Activated CD4-positive, alpha-beta T cell treated with anti-CD3 and anti-CD28 coated beads for 48 hours (primary cell): ENCODE data around the gene L3MBTL2.
"Not testable (repeated sequence)": the region's sequence is repeated elsewhere in the genome, so short reads cannot be mapped to it uniquely, and the experiment has no call there.

Source experiments
- DNase-seq: peaks from one replicate; pipeline ENCODE4 v3.0.0-alpha.2; 2020

Gene L3MBTL2

DNA sequence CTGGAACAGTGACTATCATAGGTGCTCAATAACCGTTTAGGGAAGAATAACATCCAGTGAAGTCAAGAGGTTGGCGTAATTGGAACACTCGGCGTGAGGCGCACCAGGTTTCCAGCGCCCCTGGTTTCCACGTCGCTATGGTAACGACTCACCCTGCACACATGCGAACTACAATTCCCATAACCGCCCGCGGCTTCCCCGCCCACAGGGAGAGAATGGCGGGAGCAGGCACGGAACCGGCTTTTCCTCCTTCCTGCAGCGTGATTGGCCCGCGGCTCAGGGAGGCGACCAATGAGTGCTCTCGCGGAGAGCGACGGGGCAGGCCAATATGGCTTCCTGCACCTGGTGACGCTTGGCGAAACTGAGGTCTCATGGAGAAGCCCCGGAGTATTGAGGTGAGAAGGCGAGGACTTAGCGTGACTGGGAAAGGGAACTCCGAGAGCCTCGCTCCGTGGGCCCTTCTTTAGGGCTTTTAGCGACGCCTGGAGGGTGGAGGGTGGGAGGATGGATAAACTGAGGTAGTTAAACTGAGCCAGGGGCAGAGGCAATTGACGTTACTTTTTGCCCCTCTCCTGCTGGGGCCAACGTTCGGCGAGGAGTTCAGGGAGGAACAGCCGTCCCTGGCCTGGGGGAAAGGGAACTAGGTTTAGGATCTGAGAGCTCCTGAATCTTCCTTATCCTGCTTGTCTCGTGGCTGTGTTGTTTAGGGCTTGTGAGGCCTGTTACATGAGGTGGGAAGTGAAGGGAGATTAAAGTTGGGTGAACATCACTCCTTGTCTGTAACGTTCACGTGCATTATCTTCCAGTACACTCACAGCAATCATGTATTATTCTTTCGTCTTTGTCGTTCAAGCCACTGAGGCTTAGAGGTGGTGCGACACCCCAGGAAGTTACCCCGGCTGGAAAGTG is at the start of gene L3MBTL2:
L3MBTL2 (plus strand) TSS at position 321 of the 909 bp plus-strand sequence; CDS start at position 372, 51 bp downstream.
- peak; percentile 99 for DNase-seq

DNA sequence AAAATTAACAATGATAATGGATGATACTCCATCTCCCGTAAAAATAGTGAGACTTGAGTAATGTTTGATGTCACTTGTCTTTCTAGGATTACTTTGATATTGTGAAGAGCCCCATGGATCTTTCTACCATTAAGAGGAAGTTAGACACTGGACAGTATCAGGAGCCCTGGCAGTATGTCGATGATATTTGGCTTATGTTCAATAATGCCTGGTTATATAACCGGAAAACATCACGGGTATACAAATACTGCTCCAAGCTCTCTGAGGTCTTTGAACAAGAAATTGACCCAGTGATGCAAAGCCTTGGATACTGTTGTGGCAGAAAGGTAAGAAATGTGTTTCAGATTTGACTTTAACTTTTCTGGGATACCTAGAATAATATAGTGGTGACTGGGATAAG is 48.0 kb upstream of the L3MBTL2 start:
- DNase-seq: no peak

DNA sequence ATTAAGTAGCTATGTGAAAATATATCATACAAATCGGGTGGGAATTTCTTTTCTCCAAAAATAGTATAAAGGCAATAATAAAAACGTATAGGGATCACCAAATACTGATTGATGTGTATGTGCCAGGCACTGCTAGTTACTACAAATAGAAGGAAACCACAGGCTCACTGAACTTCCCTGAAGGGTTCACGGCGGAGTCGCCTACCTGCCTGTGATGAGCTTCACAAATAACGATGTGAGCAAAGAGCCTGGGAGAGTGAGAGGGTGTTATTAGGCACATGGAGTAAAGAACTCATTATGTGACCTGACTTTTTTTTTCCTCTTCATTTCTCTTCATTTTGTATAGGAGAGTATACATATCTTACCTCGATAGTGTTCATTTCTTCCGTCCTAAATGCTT is 36.0 kb upstream of the L3MBTL2 start:
- DNase-seq: no peak

GRCh38 chr22:41171996-41172395 is 33.1 kb upstream of the L3MBTL2 start:
- DNase-seq: no peak

- DNase-seq: no peak
Observed at GRCh38 chr22:41175546-41175945, 29.6 kb upstream of the L3MBTL2 start.

DNA sequence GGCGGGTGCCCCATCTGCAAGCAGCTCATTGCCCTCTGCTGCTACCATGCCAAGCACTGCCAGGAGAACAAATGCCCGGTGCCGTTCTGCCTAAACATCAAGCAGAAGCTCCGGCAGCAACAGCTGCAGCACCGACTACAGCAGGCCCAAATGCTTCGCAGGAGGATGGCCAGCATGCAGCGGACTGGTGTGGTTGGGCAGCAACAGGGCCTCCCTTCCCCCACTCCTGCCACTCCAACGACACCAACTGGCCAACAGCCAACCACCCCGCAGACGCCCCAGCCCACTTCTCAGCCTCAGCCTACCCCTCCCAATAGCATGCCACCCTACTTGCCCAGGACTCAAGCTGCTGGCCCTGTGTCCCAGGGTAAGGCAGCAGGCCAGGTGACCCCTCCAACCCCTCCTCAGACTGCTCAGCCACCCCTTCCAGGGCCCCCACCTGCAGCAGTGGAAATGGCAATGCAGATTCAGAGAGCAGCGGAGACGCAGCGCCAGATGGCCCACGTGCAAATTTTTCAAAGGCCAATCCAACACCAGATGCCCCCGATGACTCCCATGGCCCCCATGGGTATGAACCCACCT is 28.0 kb upstream of the L3MBTL2 start:
- no peak for DNase-seq

- DNase-seq: no peak
Observed at GRCh38 chr22:41177622-41178424, 27.3 kb upstream of the L3MBTL2 start.

DNA sequence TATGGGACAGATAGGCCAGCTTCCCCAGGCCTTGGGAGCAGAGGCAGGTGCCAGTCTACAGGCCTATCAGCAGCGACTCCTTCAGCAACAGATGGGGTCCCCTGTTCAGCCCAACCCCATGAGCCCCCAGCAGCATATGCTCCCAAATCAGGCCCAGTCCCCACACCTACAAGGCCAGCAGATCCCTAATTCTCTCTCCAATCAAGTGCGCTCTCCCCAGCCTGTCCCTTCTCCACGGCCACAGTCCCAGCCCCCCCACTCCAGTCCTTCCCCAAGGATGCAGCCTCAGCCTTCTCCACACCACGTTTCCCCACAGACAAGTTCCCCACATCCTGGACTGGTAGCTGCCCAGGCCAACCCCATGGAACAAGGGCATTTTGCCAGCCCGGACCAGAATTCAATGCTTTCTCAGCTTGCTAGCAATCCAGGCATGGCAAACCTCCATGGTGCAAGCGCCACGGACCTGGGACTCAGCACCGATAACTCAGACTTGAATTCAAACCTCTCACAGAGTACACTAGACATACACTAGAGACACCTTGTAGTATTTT is 26.6 kb upstream of the L3MBTL2 start:
- DNase-seq: no peak

DNA sequence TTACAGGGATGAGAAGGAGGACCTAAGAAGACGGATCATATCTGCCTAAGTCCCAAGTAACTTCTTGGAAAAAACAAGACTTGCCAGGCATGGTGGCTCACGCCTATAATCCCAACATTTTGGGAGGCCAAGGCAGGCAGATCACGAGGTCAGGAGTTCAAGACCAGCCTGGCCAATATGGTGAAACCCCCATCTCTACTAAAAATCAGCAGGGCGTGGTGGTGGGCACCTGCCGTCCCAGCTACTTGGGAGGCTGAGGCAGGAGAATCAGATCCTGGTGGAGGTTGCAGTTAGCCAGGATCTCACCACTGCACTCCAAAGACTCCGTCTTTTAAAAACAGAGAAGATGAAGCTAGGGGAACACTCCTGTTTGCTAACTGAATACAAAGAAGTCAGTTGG is 24.8 kb upstream of the L3MBTL2 start:
- DNase-seq: not testable (repeated sequence)

- DNase-seq: no peak
Observed at GRCh38 chr22:41180926-41181325, 24.2 kb upstream of the L3MBTL2 start.

DNA sequence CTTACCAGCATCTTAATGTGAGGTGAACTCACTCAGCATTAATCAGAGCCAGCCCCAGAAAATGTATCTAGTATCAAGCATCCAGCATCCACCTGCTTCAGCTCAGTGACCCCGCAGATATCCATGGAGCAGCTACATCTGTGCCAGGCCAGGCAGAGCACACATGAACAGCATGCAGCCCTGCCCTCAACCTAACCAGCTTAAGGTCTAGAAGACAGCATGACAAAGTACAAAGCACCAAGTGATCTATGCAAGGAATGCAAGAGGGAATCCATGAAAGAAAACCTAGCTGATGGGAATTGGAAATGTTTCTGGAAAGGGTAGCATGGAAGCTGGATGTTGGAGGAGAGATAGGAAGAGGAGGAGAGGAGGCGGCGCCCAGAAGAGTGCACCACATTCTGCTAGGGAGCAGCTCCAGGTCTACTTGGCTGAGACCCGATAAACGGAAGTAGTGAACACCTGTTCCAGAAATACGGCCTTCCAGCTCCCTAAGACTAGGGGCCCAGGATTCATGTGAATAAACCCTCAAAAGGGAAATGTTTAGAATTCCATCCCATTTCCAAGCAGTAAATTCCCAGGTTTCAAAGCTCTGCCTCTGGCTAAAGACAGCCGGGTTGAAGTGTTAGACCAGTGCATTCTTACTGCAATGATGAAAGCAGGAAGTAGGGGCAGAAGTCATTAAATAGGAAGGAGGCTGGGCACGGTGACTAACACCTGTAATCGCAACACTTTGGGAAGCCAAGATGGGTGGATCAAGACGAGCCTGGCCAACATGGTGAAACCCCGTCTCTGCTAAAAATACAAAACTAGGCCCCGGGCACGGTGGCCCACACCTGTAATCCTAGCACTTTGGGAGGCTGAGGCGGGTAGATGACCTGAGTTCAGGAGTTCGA is 23.5 kb upstream of the L3MBTL2 start:
- DNase-seq: no peak

DNA sequence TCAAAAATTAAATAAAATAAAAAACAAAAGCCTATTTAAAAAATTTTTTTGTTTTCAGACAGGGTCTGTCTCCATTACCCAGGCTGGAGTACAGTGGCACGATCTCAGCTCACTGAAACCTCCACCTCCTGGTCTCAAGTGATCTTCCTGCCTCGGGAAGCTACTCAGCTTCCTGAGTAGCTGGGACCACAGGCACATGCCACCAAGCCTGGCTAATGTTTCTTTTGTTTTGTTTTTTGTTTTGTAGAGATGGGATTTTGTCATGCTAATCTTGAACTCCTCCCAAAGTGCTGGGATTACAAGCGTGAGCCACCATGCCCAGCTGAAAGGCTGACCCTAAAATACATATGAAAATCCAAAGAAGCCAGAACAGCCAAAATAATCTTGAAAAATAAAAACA is 20.4 kb upstream of the L3MBTL2 start:
- DNase-seq: no peak

DNA sequence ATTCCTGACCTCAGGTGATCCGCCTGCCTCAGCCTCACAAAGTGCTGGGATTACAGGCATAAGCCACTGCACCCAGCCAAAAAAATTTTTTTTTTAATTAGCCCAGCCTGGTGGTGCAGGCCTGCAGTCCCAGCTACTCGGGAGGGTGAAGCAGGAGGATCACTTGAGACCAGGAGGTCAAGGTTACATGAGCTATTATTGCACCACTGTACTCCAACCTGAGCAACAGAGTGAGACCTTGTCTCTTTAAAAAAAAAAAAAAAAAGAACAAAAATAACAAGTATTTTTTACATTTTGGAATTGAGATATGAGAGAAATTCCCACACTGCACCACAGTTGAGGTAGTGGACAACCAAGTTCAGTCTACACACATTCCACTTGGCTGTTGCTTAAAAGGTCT is 13.6 kb upstream of the L3MBTL2 start:
- DNase-seq: no peak

- DNase-seq: no peak
Observed at GRCh38 chr22:41193829-41194228, 11.3 kb upstream of the L3MBTL2 start.

DNA sequence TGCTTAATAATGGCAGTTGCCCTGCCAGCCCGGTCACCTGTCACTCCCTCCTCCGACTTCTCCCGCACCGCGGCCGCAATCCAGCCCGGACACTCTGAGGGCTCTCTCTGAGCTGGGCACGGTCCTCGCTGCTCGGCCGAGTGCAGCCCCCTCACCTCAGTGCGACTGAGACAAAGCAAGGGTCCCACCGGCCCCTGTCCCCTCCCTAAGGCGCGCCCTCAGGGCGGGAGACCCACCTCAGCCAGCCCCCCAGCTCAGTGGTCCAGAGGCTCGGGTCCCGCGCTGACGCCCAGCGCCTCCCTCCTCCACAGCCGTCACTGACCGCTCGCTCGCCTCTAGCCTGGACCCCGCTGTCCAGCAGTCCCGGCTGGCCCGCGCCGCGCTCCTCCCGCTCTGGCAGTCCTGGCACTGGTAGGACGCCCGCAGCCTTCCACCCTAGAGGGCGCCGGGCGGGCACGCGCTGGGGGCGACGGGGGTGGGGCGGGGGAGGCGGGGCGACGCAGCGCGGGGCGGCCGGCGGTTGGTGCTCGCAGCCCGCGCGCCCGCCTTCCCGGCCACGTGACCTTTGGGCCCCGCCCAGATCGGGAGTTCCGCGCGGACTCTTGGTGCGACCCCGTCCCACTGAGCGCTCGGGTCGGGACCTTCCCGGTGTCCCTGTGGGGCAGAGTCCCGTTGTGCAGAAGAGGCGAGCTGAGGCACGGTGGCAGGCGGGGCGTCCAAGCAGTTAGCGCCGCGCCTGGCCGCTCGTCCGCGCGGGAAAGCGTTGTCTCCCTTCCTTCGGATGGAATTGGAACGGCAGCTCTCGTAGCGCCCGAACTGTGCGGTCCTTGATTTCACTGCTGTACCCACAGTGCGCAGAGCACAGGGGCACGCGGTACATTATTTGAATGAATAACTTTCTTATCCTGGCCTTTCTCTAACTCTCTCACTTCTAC is 7.8 kb upstream of the L3MBTL2 start:
- DNase-seq: peak; percentile 85

- peak; percentile 76 for DNase-seq
Observed at GRCh38 chr22:41198027-41198580, 7.0 kb upstream of the L3MBTL2 start.

DNA sequence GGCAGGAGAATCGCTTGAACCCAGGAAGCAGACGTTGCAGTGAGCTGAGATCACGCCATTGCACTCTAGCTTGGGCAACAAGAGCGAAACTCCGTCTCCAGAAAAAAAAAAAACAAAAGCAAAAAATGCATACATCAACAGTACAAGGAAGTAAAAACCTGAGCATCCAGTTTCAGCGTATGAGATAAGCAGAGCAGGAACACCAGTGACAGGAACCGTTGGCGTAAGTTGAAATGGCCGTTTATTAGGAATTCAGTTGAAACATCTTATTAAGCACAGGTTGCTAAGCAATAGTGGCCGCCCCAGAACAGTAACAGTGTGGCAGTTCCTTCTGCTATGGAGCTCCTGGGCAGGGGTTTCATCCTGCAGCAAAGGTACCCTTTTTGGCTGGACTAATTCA is 4.0 kb upstream of the L3MBTL2 start:
- no peak for DNase-seq

DNA sequence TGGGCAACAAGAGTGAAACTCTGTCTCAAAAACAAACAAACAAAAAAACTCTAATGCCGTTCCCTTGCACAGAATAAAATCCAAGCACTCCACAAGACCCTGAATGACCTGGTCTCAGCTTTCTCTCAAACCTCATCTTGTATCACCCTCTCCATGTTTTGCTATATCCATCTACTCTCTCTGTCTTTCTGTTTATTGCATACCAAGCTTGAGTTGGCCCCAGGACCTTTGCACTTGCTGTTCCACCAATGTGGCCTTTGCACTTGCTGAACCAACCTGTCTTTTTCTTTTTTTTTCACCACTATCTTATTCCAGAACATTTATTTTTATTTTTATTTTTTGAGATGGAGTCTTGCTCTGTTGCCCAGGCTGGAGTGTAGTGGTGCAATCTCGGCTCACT is 2.0 kb upstream of the L3MBTL2 start:
- DNase-seq: no peak

- DNase-seq: no peak
Observed at GRCh38 chr22:41204066-41204465, 1.0 kb upstream of the L3MBTL2 start.

DNA sequence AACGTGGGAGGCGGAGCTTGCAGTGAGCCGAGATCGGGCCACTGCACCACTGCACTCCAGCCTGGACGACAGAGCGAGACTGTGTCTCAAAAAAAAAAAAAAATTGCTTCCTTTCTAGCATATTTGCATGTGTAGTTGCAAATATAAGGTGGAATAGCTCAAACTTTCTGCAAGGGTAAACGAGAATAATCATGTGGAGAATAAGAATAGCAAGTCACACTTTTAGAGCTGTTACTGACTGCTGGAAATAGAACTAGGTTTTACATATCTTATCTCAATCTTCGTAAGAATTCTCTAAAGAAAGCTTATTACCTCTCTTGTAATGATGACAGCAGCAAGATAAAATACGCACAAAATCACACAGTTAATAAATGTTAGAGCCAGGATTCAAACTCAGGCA is 1.6 kb downstream of the L3MBTL2 start:
- no peak for DNase-seq

- DNase-seq: no peak
Observed at GRCh38 chr22:41215409-41215808, 10.3 kb downstream of the L3MBTL2 start.
